Effector CD4-positive, alpha-beta T cell (primary cell): ENCODE results near the gene VWA8.
"Not testable (repeated sequence)": the region's sequence is repeated elsewhere in the genome, so short reads cannot be mapped to it uniquely, and the experiment has no call there.

Source experiments
- DNase-seq: peaks from one replicate; pipeline ENCODE4 v3.0.0-alpha.2; 2020

The VWA8 gene

DNA sequence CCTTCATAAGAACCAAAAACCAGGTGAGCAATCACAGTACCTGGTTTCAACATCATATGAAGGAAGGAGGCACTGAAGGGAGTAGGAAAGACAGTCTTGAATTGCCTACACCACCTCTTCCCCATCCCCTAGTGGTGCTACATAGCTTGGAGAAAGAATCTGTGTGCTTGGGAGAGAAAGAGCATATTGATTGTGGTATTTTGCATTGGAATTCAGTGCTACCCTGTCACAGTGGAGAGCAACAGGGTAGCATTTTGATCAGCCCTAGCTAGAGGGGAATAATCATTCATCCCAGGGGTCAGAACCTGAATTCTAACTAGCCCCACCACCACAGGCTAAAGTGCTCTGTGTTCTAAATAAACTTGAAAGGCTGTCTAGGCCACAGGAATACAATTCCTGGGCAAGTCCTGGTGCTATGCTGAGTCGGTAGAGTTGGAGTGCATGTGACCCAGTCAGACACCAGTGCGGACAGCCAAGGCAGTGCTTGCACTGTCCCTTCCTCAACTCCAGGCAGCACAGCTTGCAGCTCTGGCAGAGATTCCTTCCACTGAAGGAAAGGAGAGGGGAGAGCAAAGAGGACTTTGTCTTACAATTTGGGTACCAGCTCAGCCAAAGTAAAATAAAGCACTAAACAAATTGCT is 158.7 kb downstream of the VWA8 start:
- DNase-seq, result no peak

DNA sequence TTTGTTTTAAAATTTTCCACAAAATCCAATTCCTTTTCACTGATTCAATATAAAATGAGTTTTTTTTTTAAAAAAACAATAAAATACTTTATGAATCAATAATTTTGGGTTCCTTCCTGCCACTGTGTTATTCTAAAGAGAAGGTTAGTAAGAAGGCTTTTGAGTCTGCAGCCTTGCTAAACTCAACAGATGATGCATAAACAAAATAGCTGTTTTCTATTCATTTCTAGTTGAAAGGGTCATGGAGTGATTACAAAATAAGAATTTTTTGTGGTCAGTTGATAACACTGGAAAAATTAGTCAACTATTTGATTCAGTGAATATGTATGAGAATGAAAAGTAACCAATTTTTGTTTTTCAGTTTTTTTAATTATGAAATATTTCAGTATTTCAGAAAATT is 169.9 kb downstream of the VWA8 start:
- no peak for DNase-seq

DNA sequence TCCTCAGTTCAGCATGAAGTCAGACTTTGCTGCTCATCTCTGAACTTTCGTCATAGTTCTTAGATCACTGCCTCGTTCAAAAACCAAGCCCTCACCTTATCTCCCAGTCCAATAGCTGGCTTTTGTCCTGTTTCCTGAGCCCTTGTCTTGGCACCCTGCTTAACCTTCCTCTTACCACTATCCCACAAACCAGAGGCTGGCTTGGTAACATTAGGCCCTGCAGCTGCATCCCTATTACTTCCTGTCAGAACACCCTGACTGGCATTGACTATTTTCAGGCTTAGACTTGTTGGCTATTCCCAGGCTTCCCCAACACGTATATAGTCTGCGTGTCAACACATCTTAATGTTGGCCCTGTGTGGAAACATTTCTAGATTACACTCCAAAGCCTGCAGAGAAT is 172.4 kb downstream of the VWA8 start:
- DNase-seq, result no peak

DNA sequence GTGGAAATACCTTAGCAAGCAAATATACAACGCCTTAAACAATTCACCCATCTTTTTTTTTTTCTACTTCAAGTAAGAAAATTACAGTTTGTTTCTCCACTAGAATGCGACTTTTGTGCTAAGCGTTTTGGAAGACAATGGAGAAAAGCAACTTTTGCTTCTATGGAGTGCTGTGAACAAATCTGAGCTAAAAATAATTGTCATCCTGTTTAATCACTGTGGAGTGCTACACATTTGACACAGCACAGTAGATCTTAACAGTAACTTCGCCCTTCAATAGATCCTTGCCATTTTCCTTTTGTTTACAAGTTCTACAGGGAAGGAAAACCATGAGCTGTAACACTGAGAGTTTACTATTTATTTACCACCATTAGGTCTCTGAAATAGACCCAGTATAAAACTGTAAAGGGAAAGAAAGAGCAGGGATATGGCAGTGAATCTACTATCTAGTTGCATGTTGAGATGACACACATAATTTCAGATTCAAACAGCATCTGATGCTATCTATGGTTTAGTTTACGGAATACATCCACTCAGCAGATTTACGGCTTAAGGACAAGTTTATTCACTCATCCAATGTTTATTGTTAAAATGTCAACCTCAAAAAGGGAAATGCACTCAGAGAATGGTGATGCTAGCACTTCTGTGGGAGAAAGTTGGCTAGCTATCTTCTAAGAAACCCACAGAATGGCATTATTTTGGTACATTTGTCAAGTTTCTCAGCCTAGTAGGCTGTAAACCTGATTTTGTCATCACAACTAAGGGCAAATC is 175.3 kb downstream of the VWA8 start:
- no peak for DNase-seq

DNA sequence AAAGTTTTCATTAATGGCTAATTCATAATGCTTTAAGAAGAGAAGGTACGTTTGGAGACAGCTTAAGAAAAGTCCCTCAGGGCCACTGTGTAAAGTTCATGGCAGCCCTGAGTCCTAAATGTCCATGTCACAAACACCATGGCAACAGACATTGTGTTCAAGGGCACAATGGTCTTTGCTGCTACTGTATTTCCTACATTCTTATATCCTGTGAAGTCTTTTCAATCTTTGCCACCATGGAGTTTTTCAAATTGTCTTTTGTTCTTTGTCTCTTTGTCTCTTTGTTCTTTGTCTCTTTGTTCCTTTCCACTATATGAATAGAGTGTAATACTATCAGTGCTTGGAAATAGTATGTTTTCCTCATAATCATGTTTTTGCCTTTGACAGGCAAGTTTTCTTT is 178.8 kb downstream of the VWA8 start:
- DNase-seq, result no peak

DNA sequence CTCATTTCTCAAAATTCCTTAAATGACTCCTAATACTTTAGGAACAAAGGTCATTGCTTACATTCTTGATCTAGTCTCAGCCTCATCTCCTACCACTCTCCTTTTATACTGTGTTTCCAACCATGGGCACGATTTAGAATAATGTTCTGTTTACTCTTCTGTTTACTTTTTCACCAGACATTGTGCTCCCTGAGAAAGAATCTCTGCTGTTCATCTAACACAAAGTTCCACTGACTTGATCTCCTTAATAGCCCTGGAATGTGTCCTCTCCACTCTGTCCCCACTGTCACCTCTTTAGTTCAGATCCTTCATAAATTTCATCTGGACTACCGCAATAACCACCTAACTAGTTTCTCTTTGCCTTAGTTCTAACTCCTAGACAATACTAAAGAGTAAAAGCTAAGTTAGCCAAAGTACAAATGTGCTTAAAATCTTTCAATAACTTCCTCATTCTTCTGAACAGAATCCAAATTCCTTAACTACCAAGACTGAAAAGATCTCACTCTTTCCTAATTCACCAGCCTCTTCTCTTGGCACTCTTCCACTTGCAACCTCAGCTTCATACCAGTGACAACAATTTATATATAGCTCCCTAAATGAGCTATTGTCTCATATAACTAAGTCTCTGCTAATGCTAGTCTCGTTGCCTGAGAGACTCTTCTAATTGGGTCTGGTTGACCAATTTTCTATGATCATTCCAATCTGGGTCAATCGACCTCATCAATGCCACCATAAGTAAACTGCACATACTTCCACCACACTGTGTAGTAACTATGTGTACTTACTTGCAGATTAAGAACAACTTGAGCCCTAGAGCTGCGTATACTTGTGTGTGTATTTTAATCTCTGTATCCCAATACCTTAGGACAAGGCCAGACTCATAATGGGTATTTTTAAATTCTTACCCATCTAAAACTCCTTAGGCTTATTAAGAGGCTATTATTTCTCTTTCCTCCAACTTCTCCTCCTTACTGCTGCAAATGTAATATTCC is 179.9 kb downstream of the VWA8 start:
- DNase-seq, result no peak

DNA sequence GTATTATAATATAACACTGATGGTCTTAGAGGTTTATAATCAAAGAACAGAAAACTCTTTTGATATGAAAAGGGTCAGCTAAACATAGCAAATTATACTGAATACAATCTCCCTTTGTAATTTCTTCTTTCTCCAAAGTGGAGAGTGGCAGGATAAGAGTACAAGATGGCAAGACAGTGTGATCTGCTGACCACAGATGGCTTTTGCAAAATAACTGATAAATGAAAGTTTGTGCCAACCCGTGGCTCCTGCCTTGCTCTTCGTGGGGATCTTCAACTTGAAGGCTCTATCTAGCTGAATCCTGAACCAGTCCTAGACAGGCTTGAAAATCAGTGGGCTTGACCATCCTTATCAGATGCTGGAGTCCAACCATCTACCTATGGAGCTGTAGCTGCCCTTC is 185.7 kb downstream of the VWA8 start:
- no peak for DNase-seq

DNA sequence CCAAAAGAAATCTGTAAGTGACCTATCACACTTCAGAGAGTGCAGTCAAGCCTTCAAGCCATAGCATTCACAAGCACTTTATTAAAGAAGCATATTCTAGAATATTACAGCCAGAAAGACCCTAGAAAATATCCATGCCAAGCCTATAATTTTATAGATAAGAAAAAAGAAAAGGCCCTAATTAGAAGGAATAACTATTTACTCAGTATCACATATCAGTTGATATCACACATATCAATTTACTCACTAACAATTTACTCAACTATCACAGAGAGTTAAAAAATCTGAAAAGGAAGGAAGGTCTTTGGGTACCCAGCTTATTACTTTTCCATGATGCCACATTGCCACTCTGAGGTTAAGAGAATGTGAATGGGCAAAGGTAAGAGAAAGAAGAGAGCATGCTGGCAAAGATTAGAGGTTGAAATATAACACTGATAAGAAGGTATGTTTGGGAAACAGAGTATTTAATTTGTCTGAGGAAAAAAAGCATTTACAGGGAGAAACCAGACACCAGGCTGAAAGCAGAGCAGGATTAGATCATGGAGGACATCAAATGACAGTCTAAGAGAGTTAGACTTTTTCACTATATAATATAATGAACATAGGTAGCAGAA is 186.2 kb downstream of the VWA8 start:
- no peak for DNase-seq

DNA sequence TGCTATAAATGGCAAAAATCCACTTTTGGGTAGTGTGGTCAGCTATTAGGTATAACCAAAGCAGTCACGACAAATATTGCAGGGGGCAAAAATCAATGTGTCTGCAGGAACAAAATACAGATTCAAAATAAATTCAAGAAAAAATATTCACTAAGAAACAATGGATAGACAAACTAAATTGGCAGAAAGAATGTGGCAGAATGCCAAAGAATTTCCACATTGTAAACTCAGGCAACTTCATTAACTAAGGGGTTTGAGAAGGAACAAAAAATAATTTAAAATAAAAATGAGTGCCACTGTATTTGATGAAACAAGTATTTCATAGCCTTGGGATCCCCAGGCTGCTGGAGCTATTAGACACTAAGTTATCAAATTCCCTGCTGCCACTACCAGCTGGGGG is 193.1 kb downstream of the VWA8 start:
- DNase-seq, result no peak

DNA sequence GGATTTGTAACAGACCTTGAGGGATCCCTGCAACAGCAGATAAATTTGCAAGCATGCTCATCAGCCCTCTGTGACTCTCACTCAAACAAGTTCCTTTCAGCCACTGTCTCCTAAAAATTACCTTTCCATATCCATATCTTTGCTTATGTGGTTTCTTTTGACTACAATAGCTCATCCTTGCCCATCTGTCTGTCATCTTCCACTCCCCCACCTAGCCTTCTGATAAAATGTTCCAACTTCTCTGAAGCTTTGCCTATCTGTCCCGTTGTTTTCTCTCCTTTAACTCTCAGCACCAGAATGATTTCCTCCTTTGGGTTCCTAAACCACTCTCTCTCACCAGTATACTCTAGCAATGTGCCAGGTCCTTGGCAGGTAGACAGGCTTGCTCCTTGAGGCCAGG is 194.5 kb downstream of the VWA8 start:
- no peak for DNase-seq

DNA sequence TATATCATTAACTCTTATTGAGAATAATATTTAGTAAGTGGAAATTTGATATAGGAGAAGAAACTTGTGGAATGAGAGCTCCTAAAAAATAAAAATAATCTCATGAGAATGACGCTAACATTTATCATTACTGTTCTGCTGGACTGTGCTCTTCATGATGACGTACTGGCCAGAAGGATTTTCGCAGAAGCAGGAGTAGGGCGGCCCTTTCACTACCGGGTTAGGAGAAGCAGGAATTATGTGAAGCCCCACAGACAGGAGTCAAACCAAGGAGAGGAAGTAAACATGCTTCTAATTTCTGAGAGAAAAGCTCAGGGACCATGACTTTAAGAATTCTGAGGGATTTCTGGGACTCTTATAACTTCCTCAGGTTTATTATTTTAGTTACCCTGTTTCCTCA is 195.1 kb downstream of the VWA8 start:
- DNase-seq, result no peak

DNA sequence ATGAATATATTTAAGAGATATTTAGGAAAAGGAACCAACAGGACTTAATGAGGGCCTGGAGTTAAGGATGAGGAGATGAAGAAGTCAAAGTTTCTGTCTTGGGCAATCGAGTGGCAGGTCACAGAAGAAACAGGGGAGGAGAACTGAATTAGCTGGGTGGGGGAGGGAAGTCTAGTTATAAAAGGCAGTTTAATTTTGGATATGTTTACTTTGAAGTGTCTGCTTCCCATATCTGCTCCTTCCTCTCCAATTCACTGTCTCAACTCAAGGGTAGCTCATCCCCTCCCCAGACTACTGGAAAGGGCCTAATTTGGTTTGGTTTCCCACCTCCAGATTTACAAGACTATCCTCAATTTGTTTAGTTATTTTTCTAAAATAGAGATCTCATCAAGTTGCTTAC is 195.9 kb downstream of the VWA8 start:
- no peak for DNase-seq

DNA sequence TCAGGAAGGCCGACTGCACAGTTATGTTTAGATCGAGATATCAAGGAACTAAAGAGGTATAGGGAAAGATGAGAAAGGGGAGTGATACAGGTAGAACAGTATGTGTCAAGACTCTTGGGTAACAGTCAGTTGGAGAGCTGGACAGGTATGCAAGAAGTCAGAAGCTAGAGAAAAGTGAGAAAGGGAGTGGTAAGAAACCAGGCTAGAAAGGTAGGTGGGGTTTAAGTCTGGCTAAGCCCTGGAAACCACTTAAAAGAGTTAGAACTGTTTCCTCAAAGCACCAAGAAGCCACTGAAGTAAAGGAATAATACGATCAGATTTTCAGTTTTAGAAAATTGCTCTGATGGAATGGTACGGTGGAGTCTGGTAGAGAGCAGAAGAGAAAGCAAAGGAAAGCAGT is 196.4 kb downstream of the VWA8 start:
- DNase-seq, result no peak

DNA sequence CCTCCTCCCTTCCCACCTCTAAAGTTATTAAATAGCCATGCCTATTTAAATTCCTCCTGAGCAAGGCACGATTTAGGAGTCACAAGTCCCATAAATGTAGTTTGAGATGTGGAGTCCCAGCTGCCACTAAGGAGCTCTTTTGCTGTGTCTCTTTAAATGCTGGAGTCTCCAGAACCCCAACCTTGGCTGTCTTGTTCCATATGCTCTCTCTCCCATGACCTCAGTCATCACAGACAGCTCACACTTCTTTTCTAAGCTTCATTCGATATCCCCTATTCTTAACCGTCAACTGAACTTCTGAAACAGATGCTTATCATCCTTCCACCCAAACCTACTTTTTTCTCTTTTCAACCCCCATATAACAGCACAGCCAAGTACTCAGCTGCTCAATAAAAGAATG is 197.1 kb downstream of the VWA8 start:
- no peak for DNase-seq

DNA sequence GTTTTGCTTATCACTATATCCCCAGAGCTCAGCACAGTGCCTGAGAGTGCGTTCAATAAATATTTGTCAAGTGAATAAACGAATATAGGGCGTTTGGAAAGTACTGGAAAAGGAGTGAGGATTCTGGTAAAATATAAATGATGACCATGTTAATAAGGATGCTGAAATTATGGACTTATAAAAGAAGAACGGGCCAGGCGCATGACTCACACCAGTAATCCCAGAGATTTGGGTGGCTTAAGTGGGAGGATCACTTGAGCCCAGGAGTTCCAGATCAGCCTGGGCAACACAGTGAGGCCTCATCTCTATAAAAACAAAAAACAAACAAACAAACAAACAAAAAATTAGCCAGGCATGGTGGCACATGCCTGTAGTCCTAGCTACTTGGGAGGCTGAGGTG is 198.1 kb downstream of the VWA8 start:
- no peak for DNase-seq

DNA sequence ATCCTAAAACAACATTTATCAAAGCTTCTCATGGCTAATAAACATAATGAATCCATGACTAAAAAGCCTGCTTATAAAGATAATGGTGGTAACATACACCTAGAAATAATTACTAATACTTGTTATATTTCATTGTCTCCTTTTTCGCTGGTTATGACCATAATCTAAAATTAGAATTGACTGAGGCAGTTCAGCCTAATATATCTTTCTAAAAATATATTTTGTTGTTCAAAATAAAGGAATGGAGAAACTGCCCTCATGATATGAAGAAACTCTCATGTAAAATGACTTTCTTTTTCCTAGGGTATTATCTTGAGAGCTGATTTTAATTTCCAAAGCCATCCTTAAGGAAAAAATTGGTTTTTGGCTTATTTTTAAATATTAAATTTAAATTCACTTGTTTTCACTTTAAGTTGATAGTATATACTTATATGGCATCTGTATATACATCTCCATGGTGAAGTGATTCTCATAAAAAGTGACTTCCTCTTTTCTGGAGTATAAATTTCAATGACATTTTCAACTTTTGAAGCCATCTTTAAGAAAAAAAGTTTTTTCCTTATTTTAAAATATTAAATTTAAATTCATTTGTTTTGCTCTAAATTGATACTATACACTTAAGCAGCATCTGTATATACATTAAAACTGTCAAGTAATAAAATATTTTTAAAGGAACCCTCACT is 204.6 kb downstream of the VWA8 start:
- DNase-seq, result no peak

DNA sequence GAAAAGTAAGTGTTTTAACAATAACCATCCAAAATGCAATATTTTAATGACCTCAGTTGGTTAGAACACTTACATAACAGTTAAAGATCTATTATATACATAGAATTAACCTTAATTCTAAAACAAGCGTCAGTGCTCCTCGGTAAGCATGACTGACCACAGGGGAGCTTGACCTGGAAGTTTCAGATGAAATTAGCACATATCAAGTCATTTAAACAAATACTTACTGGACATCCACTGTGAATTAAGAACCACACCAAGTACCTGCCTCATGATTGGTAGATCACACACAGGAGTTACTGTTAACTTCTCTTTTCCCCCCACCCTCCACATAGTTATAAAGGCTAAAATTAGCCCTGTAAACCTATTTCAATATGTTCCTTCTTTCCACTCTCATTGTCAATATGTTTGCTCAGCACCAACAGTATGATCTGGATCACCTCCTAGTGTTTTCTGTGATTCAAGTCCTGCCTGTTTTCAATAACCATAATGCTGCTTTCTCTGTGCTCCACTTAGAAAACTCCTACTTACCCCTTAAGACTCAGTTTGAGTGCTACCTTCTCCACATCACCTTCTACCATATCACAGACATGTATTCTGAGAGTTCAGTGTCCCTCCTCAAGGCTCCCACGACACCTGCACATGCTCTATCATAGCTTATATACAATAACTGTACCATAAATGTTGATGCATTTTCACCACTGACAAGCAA is 209.0 kb downstream of the VWA8 start:
- no peak for DNase-seq

DNA sequence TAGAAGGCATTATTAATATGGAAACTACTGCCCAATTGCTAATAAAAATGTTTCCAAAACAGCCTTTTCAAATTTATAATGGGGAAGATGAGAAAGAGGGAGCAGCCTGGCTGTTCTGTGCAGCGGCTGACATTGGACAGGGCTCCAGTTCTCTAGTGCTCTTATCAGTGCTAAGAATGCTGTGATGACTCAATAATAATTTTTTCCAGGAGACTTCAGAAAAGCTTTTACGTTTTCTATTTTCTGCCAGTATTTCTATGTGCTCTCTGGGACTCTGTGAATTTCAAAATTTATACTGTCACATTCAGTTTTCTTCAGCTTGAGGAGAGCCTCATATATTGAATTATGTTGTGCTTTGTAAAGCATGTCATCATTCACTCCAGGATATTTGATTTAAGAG is 209.6 kb downstream of the VWA8 start:
- DNase-seq, result no peak

DNA sequence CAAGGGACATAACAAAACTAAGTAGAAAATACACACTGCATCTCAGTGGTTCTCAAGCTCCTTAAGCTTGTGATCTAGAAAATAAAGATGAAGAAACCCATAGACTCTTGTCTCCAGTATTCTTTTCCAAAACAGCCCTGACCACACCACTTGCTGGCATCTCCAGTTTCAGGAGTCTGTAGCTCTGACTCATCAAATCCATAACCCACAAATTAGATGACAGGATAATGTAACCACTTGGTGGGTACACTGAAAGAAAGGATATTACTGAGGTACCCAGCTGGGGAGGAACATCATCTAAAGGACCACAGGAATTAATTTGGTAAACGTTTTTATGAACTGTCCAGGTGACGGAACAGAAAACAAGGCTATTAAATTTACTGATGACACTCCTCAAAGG is 214.7 kb downstream of the VWA8 start:
- no peak for DNase-seq

DNA sequence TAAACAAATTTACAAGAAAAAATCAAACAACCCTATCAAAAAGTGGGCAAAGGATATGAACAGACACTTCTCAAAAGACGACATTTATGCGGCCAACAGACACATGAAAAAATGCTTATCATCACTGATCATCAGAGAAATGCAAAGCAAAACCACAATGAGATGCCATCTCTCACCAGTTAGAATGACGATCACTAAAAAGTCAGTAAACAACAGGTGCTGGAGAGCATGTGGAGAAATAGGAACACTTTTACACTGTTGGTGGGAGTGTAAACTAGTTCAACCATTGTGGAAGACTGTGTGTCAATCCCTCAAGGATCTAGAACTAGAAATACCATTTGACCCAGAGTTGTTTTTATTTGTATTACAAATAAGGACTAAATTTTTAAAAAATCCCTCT is 215.4 kb downstream of the VWA8 start:
- not testable (repeated sequence) for DNase-seq

DNA sequence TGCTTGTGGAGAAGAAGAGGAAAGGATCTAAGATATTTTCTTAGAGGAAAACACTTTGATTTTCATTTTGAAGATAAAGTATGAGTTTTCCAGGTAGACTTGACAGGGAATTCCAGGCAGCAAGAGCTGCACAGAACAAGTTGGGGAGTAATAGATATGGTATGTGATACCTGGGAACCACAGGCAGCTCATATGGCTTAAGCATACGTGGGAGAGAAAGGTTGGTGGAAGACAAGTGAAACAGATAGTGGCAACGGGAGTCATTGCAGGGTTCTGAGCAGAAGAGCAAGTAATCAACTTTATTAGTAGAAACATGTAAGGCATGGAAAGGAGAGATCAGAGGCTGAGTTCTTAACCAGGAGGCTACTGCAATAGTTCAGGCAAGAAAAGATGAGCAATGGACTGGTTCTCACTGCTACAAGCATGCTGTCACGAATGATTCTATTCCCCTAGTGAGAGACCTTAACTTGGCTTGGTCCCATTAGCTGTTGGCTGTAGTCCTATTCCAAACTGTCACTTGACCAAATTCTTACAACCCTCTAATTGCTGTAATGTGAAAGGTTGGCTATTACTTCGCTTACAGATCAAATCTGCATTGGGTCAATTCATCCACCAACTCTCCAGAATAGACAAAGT is 217.9 kb downstream of the VWA8 start:
- DNase-seq, result no peak
